ENCODE results near the gene ESYT3. TPM values are rescaled to one million over a fixed set of nuclear protein-coding genes. Genes with fewer than 3 reads are reported as not detected.
A peak's percentile ranks its signal among the peaks of the same experiment; 100 is the strongest.

Gene ESYT3, protein sequence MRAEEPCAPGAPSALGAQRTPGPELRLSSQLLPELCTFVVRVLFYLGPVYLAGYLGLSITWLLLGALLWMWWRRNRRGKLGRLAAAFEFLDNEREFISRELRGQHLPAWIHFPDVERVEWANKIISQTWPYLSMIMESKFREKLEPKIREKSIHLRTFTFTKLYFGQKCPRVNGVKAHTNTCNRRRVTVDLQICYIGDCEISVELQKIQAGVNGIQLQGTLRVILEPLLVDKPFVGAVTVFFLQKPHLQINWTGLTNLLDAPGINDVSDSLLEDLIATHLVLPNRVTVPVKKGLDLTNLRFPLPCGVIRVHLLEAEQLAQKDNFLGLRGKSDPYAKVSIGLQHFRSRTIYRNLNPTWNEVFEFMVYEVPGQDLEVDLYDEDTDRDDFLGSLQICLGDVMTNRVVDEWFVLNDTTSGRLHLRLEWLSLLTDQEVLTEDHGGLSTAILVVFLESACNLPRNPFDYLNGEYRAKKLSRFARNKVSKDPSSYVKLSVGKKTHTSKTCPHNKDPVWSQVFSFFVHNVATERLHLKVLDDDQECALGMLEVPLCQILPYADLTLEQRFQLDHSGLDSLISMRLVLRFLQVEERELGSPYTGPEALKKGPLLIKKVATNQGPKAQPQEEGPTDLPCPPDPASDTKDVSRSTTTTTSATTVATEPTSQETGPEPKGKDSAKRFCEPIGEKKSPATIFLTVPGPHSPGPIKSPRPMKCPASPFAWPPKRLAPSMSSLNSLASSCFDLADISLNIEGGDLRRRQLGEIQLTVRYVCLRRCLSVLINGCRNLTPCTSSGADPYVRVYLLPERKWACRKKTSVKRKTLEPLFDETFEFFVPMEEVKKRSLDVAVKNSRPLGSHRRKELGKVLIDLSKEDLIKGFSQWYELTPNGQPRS
- total RNA-seq = 1 to 10 TPM; 5.2 to 5.4 TPM
- polyA plus RNA-seq (ENCODE audit: insufficient read depth, low read depth, low replicate concordance) = 1.2 TPM
- long read RNA-seq, donor 1 = 0 reads
- long read RNA-seq, donor 2 = 0 reads

DNA sequence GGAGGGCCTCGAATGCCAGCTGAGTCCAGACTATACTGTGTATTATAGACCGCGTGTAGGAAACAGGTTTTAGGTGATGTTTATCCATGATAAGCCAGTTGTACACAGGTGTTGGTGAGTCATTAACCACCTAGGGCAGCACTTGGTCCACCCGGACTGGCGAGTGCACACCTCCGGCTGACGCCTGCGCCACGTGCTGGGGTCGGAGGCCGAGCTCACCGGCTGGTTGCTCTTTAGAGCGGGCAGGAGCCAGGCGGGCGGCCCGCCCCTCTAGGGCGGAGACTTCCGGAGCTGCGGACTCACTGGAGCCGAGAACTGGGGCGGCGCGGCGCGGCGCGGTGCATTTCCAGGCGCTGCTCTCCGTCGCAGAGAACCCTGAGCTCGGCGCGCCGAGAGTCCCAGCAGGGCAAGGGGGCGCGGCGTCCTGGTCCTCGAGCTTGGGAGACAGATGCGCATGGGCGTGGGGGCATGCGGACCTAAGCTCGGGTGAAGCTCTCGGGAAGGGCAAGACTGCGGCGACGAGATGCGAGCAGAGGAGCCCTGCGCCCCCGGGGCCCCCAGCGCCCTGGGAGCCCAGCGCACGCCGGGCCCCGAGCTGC lies at the start of gene ESYT3:
ESYT3 (plus strand) TSS at position 341 of the 599 bp plus-strand sequence; CDS start at position 524, 183 bp downstream.
- peaks cover 7% of the 10 kb centered on the region for H3K4me1 ChIP-seq
- 3% methylated on average over 46 of the region's 54 CpGs; no CpG with 5 or more reads in 1 of the 2 donors for WGBS, 2 donors
- peak within 1 kb of the TSS; percentile 29 to 50 for H3K4me3 ChIP-seq
- H3K9me3 ChIP-seq = no peaks in the 10 kb centered on the region
- intact Hi-C loops (cut with DNase I; ENCODE audit: low total_unique reads) = no loop called here
- DNase-seq = peak; percentile 69
- no peaks in the 10 kb centered on the region for H3K36me3 ChIP-seq (ENCODE audit: low read depth, missing control alignments)
- no peak for TF ChIP-seq POLR2A (IDR thresholded peaks at IDR 0.05)
- no peaks in the 10 kb centered on the region for H3K27me3 ChIP-seq
- H3K27ac ChIP-seq = no peak within 1 kb of the TSS

DNA sequence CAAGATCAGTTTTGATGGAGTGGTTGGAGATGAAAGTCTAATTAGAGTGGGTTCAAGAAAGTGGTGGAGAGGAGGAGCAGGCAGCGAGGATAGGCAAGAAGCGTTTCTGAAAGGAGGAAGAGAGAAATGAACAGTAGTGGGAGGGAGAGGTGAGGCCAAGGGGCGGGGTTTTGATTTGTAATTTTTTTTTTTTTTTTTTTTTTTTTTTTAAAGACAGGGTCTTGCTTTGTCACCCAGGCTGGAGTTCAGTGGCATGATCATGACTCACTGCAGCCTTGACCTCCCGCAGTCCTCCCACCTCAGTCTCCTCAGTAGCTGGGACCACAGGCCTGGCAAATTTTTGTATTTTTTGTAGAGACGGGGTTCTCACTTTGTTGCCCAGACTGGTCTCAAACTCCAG lies 49.4 kb upstream of the ESYT3 start:
- no peak overlapping the region for H3K4me3 ChIP-seq
- DNase-seq = no peak
- H3K9me3 ChIP-seq = no peaks in the 10 kb centered on the region
- H3K27ac ChIP-seq = no peak overlapping the region
- no peaks in the 10 kb centered on the region for H3K36me3 ChIP-seq (ENCODE audit: low read depth, missing control alignments)
- TF ChIP-seq POLR2A (IDR thresholded peaks at IDR 0.05) = no peak
- TF ChIP-seq, protein P1, sequence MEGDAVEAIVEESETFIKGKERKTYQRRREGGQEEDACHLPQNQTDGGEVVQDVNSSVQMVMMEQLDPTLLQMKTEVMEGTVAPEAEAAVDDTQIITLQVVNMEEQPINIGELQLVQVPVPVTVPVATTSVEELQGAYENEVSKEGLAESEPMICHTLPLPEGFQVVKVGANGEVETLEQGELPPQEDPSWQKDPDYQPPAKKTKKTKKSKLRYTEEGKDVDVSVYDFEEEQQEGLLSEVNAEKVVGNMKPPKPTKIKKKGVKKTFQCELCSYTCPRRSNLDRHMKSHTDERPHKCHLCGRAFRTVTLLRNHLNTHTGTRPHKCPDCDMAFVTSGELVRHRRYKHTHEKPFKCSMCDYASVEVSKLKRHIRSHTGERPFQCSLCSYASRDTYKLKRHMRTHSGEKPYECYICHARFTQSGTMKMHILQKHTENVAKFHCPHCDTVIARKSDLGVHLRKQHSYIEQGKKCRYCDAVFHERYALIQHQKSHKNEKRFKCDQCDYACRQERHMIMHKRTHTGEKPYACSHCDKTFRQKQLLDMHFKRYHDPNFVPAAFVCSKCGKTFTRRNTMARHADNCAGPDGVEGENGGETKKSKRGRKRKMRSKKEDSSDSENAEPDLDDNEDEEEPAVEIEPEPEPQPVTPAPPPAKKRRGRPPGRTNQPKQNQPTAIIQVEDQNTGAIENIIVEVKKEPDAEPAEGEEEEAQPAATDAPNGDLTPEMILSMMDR (IDR thresholded peaks at IDR 0.05) = no peak
- H3K4me1 ChIP-seq = peaks cover 24% of the 10 kb centered on the region
- intact Hi-C loops (cut with DNase I; ENCODE audit: low total_unique reads) = no loop called here
- H3K27me3 ChIP-seq = no peaks in the 10 kb centered on the region
- WGBS, 2 donors = 77 to 86% methylated on average over 5 of the region's 5 CpGs

DNA sequence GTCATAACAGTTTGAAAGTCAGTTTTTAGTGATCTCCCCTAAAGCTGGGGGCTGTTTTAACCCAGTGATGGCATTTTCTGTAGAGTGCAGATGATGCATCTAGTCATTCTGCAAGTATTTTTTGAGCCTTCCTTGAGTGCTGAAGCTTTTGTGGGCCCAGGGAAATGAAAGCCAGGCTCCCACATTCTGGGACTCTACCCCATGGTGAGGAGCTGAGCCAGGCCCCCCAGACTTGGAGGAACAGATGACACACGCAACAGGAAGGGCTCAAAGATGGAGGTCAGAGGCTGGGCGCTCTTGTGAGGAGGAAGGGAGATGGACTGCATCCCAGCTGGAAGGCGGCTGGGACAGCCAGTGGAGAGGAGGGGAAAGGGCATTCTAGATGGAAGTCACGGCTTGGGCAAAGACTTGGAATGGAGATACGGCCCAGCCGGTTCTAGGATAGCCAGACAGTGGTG lies 45.2 kb upstream of the ESYT3 start:
- H3K27ac ChIP-seq = peak overlapping the region in 1 of 2 donors; percentile 83
- WGBS, 2 donors = 55 to 83% methylated on average over 6 of the region's 6 CpGs
- TF ChIP-seq, protein P1 (IDR thresholded peaks at IDR 0.05) = no peak
- TF ChIP-seq POLR2A (IDR thresholded peaks at IDR 0.05) = no peak
- H3K27me3 ChIP-seq = no peaks in the 10 kb centered on the region
- H3K4me3 ChIP-seq = no peak overlapping the region
- peaks cover 13% of the 10 kb centered on the region for H3K4me1 ChIP-seq
- H3K9me3 ChIP-seq = no peaks in the 10 kb centered on the region
- DNase-seq = no peak
- H3K36me3 ChIP-seq (ENCODE audit: low read depth, missing control alignments) = no peaks in the 10 kb centered on the region
- intact Hi-C loops (cut with DNase I; ENCODE audit: low total_unique reads) = no loop called here

DNA sequence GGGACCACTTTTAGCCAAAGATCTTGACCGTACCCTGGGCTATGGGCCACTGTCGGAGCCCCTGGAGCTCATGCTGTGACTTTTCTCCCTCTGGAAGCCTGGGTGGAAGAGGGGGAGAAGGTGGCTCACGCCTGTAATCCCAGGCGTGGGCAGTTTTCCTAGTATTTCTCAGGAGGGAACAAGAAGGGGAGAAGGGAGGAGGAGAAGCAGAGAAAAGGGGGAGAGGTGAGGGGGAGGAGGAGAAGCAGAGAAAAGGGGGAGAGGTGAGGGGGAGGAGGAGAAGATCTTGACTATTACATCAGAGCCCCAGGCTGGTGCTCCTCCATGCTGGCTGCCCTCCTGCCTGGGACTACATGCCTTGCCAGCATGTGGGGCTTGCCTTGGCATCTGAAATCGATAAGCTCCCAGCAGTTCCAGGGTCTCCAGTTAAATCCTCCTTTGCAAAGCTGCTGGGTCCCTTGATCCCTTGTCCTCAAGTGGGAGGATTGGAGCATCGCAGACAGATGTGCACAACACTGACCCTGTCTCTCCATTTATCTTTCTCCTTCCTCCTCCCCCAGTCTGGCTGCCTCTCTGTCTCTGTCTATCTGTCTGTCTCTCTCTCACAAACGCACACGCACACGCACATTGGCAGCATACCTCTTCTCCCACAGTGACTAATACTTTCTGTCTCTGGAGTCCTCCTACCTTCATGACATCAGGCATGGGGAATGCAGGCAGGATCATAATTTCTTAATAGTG lies 44.4 kb upstream of the ESYT3 start:
- WGBS, 2 donors = 42 to 55% methylated on average over 9 of the region's 9 CpGs
- DNase-seq = peak; percentile 52
- TF ChIP-seq POLR2A (IDR thresholded peaks at IDR 0.05) = no peak
- TF ChIP-seq, protein P1 (IDR thresholded peaks at IDR 0.05) = no peak
- Histone ChIP-seq H3K36me3 (ENCODE audit: low read depth, missing control alignments) (no peaks in the 10 kb centered on the region), H3K27ac (peak overlapping the region; percentile 11 to 83), H3K4me1 (peaks cover 13% of the 10 kb centered on the region), H3K9me3 (no peaks in the 10 kb centered on the region), H3K4me3 (no peak overlapping the region), H3K27me3 (no peaks in the 10 kb centered on the region)
- intact Hi-C loops (cut with DNase I; ENCODE audit: low total_unique reads) = no loop called here
